HEK293 (cell line): ENCODE data around the gene FAM83D.

ENCODE experiments used
- CTCF ChIA-PET: fragments of 350-600 bp; formaldehyde crosslinking; extraction: SDS; loops from one replicate; lab custom pipeline; 2021; ENCODE audit warnings: antibody characterized with exemption; lab: Yijun Ruan, JAX
- POLR2A ChIA-PET: fragments of 300-600 bp; formaldehyde crosslinking; extraction: SDS; loops from one replicate; lab custom pipeline; 2020; ENCODE audit warnings: antibody characterized with exemption, inconsistent platforms; lab: Yijun Ruan, JAX
- H3K27ac ChIP-seq: fragments of 200-500 bp; sonication (Bioruptor generic); 2 replicates; pipeline ENCODE4 v1.5.1; 2014; ENCODE audit warnings: low read depth, low read length, control low read depth, inconsistent platforms; ENCODE audit errors: extremely low read depth
- H3K36me3 ChIP-seq, 2 experiments: fragments of 200-500 bp in 1 of 2; sonication (Bioruptor generic) in 1 of 2; 1 replicate in 1 of 2; 2 replicates in 1 of 2; pipeline ENCODE4 v1.5.1; 2014 to 2017; ENCODE audit warnings: inconsistent platforms in 2 of 2, low read length in 2 of 2; ENCODE audit not compliant: control insufficient read depth in 2 of 2, insufficient read depth in 1 of 2
- H3K4me1 ChIP-seq: fragments of 200-500 bp; sonication (Bioruptor generic); 2 replicates; pipeline ENCODE4 v1.5.1; 2014; ENCODE audit warnings: mild to moderate bottlenecking, low read length, inconsistent platforms; ENCODE audit not compliant: control insufficient read depth, insufficient read depth
- H3K4me3 ChIP-seq: 2 replicates; pipeline ENCODE4 v1.5.1; 2011; ENCODE audit warnings: low read depth, mild to moderate bottlenecking, control low read depth, low read length, moderate library complexity
- H3K9me3 ChIP-seq: fragments of 200-500 bp; sonication (Bioruptor generic); 2 replicates; pipeline ENCODE4 v1.5.1; 2014; ENCODE audit warnings: low read depth, low read length, inconsistent platforms; ENCODE audit not compliant: control insufficient read depth, insufficient read depth
- EGR2 ChIP-seq: fragments of 450-650 bp; formaldehyde crosslinking; IDR thresholded peaks from 2 replicates; pipeline ENCODE4 v1.5.1; 2016; ENCODE audit warnings: low read depth, missing biosample characterization, missing genetic modification characterization
- HOXC10 ChIP-seq: sonication (generic); formaldehyde crosslinking; IDR thresholded peaks from 2 replicates; pipeline ENCODE4 v1.8.1; 2023; ENCODE audit warnings: mild to moderate bottlenecking, missing genetic modification reagents
- SALL2 ChIP-seq: fragments of 450-650 bp; formaldehyde crosslinking; IDR thresholded peaks from 2 replicates; pipeline ENCODE4 v1.5.0; 2017; ENCODE audit warnings: missing biosample characterization, mild to moderate bottlenecking, missing genetic modification characterization, borderline replicate concordance
- SCRT2 ChIP-seq: fragments of 450-650 bp; formaldehyde crosslinking; IDR thresholded peaks from 2 replicates; pipeline ENCODE4 v1.5.1; 2016; ENCODE audit warnings: missing biosample characterization, missing genetic modification characterization
- SP7 ChIP-seq: fragments of 450-650 bp; formaldehyde crosslinking; IDR thresholded peaks from 2 replicates; pipeline ENCODE4 v1.5.1; 2016; ENCODE audit warnings: missing biosample characterization, missing genetic modification characterization
- YY2 ChIP-seq: fragments of 450-650 bp; formaldehyde crosslinking; IDR thresholded peaks from 2 replicates; pipeline ENCODE4 v1.5.1; 2016; ENCODE audit warnings: missing biosample characterization, missing genetic modification characterization
- ZBTB17 ChIP-seq: fragments of 450-650 bp; formaldehyde crosslinking; IDR thresholded peaks from 2 replicates; pipeline ENCODE4 v1.5.1; 2016; ENCODE audit warnings: missing biosample characterization, missing genetic modification characterization
- ZBTB48 ChIP-seq: fragments of 450-650 bp; formaldehyde crosslinking; IDR thresholded peaks from 2 replicates; pipeline ENCODE4 v1.5.1; 2016; ENCODE audit warnings: missing biosample characterization, missing genetic modification characterization
- ZNF157 ChIP-seq: fragments of 450-650 bp; formaldehyde crosslinking; IDR thresholded peaks from 2 replicates; pipeline ENCODE4 v1.5.1; 2016; ENCODE audit warnings: missing biosample characterization, missing genetic modification characterization
- ZNF174 ChIP-seq: fragments of 450-650 bp; formaldehyde crosslinking; IDR thresholded peaks from 2 replicates; pipeline ENCODE4 v1.5.0; 2017; ENCODE audit warnings: missing biosample characterization, mild to moderate bottlenecking, missing genetic modification characterization
- ZNF2 ChIP-seq: fragments of 450-650 bp; formaldehyde crosslinking; IDR thresholded peaks from 2 replicates; pipeline ENCODE4 v1.5.1; 2016; ENCODE audit warnings: missing biosample characterization, missing genetic modification characterization
- ZNF354C ChIP-seq: fragments of 450-650 bp; formaldehyde crosslinking; IDR thresholded peaks from 2 replicates; pipeline ENCODE4 v1.5.1; 2016; ENCODE audit warnings: missing biosample characterization, missing genetic modification characterization, low read depth, borderline replicate concordance
- ZNF366 ChIP-seq: fragments of 450-650 bp; formaldehyde crosslinking; conservative IDR thresholded peaks from 2 replicates; pipeline ENCODE4 v1.5.1; 2016; ENCODE audit warnings: missing biosample characterization, missing genetic modification characterization
- ZNF394 ChIP-seq: fragments of 450-650 bp; formaldehyde crosslinking; IDR thresholded peaks from 2 replicates; pipeline ENCODE4 v1.5.1; 2016; ENCODE audit warnings: missing biosample characterization, missing genetic modification characterization, mild to moderate bottlenecking, moderate library complexity, borderline replicate concordance
- ZNF561 ChIP-seq: fragments of 450-650 bp; IDR thresholded peaks from 2 replicates; pipeline ENCODE4 v1.5.1; 2018; ENCODE audit warnings: missing biosample characterization, missing genetic modification characterization, borderline replicate concordance
- ZNF621 ChIP-seq: fragments of 450-650 bp; formaldehyde crosslinking; IDR thresholded peaks from 2 replicates; pipeline ENCODE4 v1.5.1; 2017; ENCODE audit warnings: missing biosample characterization, missing genetic modification characterization
- ZNF629 ChIP-seq: fragments of 450-650 bp; formaldehyde crosslinking; IDR thresholded peaks from 2 replicates; pipeline ENCODE4 v1.5.1; 2017; ENCODE audit warnings: missing biosample characterization, missing genetic modification characterization
- ZNF707 ChIP-seq: fragments of 450-650 bp; formaldehyde crosslinking; IDR thresholded peaks from 2 replicates; pipeline ENCODE4 v1.5.1; 2016; ENCODE audit warnings: missing biosample characterization, missing genetic modification characterization
- ZNF76 ChIP-seq: fragments of 450-650 bp; formaldehyde crosslinking; IDR thresholded peaks from 2 replicates; pipeline ENCODE4; 2016; ENCODE audit warnings: low read depth, missing biosample characterization, missing genetic modification characterization, borderline replicate concordance
- TF ChIP-seq, protein P1 (sequence below): fragments of 450-650 bp; formaldehyde crosslinking; IDR thresholded peaks from 2 replicates; pipeline ENCODE4 v1.5.1; 2016; ENCODE audit warnings: missing biosample characterization, missing genetic modification characterization, borderline replicate concordance
- TF ChIP-seq, protein P2 (sequence below): fragments of 450-650 bp; formaldehyde crosslinking; IDR thresholded peaks from 2 replicates; pipeline ENCODE4 v1.5.1; 2017; ENCODE audit warnings: missing biosample characterization, missing genetic modification characterization
- TF ChIP-seq, protein P3 (sequence below): fragments of 450-650 bp; formaldehyde crosslinking; IDR thresholded peaks from 2 replicates; pipeline ENCODE4 v1.5.1; 2016; ENCODE audit warnings: missing biosample characterization, missing genetic modification characterization, borderline replicate concordance

FAM83D gene

DNA sequence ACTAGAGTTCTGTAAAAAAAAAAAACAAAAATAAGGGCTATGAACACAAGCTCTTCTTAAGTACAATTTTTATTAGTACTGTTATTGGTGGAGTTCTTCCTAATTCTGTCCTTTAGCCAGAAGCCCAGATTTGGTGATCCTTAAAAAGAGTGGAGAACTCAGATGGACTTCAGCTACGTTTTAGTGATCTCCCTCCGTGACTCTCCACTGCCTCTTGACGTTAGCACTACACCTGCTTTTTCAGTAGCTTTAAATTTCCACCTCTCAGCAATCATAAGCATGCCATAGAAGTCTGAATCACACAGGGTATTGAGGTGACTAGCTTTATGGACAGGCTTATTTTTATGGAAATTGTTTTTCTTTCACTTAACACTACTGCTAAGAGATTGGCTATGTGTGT is 53.6 kb downstream of the FAM83D start (continued):
- TF ChIP-seq, protein P1, sequence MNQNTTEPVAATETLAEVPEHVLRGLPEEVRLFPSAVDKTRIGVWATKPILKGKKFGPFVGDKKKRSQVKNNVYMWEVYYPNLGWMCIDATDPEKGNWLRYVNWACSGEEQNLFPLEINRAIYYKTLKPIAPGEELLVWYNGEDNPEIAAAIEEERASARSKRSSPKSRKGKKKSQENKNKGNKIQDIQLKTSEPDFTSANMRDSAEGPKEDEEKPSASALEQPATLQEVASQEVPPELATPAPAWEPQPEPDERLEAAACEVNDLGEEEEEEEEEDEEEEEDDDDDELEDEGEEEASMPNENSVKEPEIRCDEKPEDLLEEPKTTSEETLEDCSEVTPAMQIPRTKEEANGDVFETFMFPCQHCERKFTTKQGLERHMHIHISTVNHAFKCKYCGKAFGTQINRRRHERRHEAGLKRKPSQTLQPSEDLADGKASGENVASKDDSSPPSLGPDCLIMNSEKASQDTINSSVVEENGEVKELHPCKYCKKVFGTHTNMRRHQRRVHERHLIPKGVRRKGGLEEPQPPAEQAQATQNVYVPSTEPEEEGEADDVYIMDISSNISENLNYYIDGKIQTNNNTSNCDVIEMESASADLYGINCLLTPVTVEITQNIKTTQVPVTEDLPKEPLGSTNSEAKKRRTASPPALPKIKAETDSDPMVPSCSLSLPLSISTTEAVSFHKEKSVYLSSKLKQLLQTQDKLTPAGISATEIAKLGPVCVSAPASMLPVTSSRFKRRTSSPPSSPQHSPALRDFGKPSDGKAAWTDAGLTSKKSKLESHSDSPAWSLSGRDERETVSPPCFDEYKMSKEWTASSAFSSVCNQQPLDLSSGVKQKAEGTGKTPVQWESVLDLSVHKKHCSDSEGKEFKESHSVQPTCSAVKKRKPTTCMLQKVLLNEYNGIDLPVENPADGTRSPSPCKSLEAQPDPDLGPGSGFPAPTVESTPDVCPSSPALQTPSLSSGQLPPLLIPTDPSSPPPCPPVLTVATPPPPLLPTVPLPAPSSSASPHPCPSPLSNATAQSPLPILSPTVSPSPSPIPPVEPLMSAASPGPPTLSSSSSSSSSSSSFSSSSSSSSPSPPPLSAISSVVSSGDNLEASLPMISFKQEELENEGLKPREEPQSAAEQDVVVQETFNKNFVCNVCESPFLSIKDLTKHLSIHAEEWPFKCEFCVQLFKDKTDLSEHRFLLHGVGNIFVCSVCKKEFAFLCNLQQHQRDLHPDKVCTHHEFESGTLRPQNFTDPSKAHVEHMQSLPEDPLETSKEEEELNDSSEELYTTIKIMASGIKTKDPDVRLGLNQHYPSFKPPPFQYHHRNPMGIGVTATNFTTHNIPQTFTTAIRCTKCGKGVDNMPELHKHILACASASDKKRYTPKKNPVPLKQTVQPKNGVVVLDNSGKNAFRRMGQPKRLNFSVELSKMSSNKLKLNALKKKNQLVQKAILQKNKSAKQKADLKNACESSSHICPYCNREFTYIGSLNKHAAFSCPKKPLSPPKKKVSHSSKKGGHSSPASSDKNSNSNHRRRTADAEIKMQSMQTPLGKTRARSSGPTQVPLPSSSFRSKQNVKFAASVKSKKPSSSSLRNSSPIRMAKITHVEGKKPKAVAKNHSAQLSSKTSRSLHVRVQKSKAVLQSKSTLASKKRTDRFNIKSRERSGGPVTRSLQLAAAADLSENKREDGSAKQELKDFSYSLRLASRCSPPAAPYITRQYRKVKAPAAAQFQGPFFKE (tag by site-specific recombination): no peak
- TF ChIP-seq ZBTB48 (tag by site-specific recombination): no peak
- TF ChIP-seq, all 188 proteins: peak for 0

DNA sequence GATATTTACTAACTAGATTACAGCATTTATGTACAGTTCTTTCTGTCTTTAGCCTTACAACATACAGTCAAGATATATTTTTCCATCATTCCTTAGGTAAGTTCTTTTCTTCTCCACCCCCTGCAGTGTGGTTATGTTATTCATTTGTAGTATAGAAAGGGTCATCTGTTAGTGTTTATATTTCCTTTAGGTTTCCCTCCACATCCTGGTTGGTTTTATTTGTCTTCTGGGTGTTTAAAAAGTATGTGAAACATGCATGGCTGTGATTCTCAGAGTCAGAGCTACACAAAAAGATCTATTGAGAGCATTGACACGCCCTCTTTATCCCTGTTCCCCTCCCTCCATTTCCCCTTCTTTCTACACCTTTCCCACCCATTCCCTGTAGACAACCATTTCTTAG is 56.1 kb downstream of the FAM83D start:
- TF ChIP-seq ZBTB17: no peak
- H3K36me3 ChIP-seq: peaks cover 0 to 10% of the 10 kb centered on the region in 2 experiments; a peak in 1 of 3 replicates
- H3K27ac ChIP-seq: no peak overlapping the region
- no peaks in the 10 kb centered on the region for H3K9me3 ChIP-seq
- peaks cover 8% of the 10 kb centered on the region; the same call in 1 of the 2 replicates for H3K4me1 ChIP-seq
- no peak overlapping the region for H3K4me3 ChIP-seq
- POLR2A ChIA-PET: no interaction called here
- CTCF ChIA-PET: no interaction called here

DNA sequence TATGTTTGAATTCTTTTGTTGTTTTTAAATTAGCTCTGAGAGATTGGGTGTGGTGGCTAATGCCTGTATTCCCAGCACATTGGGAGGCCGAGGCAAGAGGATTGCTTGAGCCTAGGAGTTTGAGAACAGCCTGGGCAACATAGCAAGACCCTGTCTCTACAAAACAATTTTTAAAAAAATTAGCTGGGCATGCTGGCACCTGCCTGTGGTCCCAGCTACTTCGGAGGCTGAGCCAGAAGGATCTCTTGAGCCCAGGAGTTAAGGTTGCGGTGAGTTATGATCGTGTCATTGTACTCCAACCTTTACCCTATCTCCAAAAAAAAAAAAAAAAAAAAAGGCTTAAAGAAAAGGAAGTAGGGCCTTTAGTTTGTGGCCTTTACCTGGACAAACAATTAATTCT is 58.8 kb downstream of the FAM83D start:
- Histone ChIP-seq H3K9me3 (no peaks in the 10 kb centered on the region), H3K36me3 (peaks cover 0 to 26% of the 10 kb centered on the region in 2 experiments; a peak in 1 of 3 replicates)
- POLR2A ChIA-PET: interaction anchor here (0.7 to 1.0 kb wide), 2 partner anchors 43 to 64 kb away, joined by 3 read pairs; no protein-coding TSS in a partner anchor

DNA sequence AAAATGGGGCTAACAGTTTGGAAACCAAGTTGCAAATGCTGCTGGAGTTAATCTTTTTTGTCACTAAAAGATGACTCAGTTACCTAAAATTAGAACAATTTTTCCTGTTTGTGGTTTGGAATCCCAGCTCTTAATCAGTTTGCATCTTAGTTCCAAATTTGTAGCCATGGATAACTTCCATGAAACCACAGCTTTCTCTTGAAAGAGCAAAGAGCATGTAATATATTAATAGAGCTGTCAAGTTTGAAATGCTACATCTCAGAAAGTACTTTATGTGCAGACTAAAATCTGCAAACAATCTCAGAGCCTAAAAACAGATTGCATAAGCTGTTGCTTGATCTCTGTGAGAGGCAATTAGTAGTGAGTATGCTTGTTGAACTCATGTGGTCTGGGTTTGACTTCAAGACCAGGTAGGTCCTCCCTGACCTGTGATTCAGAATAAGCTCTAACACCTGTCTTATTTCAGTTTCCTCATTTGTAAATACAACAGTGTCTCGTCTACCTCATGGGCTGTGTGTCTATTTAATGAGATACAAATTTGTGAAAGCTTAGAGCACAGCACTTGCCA is 59.5 kb downstream of the FAM83D start:
- Histone ChIP-seq H3K36me3 (peaks cover 0 to 28% of the 10 kb centered on the region in 2 experiments; a peak in 1 of 3 replicates), H3K4me1 (peaks cover 8% of the 10 kb centered on the region; the same call in 1 of the 2 replicates), H3K27ac (no peak overlapping the region), H3K9me3 (no peaks in the 10 kb centered on the region), H3K4me3 (no peak overlapping the region)
- CTCF ChIA-PET: interaction anchor here (0.5 to 1.3 kb wide), 7 partner anchors 32 to 1415 kb away, joined by 3 to 4 read pairs (median 3); no protein-coding TSS in a partner anchor
- POLR2A ChIA-PET: no interaction called here
- TF ChIP-seq ZNF561 (tag by site-specific recombination): no peak
- TF ChIP-seq YY2 (tag by site-specific recombination): no peak
- peak; percentile 81; the same call in 1 of the 2 replicates for TF ChIP-seq ZNF366 (tag by site-specific recombination)
- TF ChIP-seq ZNF76: no peak
- TF ChIP-seq SCRT2: peak; percentile 72
- no peak for TF ChIP-seq EGR2 (tag by site-specific recombination)
- no peak for TF ChIP-seq HOXC10 (CRISPR knock-in tag)
- TF ChIP-seq, protein P2, sequence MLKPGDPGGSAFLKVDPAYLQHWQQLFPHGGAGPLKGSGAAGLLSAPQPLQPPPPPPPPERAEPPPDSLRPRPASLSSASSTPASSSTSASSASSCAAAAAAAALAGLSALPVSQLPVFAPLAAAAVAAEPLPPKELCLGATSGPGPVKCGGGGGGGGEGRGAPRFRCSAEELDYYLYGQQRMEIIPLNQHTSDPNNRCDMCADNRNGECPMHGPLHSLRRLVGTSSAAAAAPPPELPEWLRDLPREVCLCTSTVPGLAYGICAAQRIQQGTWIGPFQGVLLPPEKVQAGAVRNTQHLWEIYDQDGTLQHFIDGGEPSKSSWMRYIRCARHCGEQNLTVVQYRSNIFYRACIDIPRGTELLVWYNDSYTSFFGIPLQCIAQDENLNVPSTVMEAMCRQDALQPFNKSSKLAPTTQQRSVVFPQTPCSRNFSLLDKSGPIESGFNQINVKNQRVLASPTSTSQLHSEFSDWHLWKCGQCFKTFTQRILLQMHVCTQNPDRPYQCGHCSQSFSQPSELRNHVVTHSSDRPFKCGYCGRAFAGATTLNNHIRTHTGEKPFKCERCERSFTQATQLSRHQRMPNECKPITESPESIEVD (tag by site-specific recombination): peak; percentile 72
- peak; percentile 32; the same call in 1 of the 2 replicates for TF ChIP-seq SP7
- TF ChIP-seq ZNF174 (tag by site-specific recombination): no peak
- TF ChIP-seq ZNF394 (tag by site-specific recombination): peak; percentile 12; the same call in 1 of the 2 replicates
- no peak for TF ChIP-seq SALL2
- TF ChIP-seq ZNF629 (tag by site-specific recombination): 0 out of 2 replicates have a peak, but pooled peaks have one; percentile 22
- peak; percentile 44; the same call in 1 of the 2 replicates for TF ChIP-seq ZBTB17
- TF ChIP-seq, protein P3, sequence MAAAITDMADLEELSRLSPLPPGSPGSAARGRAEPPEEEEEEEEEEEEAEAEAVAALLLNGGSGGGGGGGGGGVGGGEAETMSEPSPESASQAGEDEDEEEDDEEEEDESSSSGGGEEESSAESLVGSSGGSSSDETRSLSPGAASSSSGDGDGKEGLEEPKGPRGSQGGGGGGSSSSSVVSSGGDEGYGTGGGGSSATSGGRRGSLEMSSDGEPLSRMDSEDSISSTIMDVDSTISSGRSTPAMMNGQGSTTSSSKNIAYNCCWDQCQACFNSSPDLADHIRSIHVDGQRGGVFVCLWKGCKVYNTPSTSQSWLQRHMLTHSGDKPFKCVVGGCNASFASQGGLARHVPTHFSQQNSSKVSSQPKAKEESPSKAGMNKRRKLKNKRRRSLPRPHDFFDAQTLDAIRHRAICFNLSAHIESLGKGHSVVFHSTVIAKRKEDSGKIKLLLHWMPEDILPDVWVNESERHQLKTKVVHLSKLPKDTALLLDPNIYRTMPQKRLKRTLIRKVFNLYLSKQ (tag by site-specific recombination): no peak

More for the DNA sequence above, 58.8 kb downstream of the FAM83D start:
- Histone ChIP-seq H3K4me1 (peaks cover 8% of the 10 kb centered on the region; the same call in 1 of the 2 replicates), H3K27ac (no peak overlapping the region), H3K4me3 (no peak overlapping the region)
- CTCF ChIA-PET: interaction anchor here (0.6 to 1.3 kb wide), 5 partner anchors 59 to 1415 kb away, joined by 3 read pairs; partner anchors contain the start of gene FAM83D
- no peak for TF ChIP-seq ZNF157 (tag by site-specific recombination)
- TF ChIP-seq ZNF354C: no peak
- TF ChIP-seq ZNF621: no peak
- TF ChIP-seq ZNF2 (tag by site-specific recombination): no peak
- no peak for TF ChIP-seq ZNF707 (tag by site-specific recombination)
